Measurements from ENCODE around the gene COMMD10. TPM values are rescaled to one million over a fixed set of nuclear protein-coding genes. Genes with fewer than 3 reads are reported as not detected.
"Not testable (repeated sequence)": the region's sequence is repeated elsewhere in the genome, so short reads cannot be mapped to it uniquely, and the experiment has no call there.

Gene COMMD10
- total and polyA plus RNA-seq, 12 donors = 16.8 to 42.8 (median 35.4) TPM

GRCh38 chr5:116090302-116090701, 5.5 kb downstream of the COMMD10 start:
- Histone ChIP-seq H3K4me1 (peaks cover 0 to 56% (median 24%) of the 10 kb centered on the region in 9 donors), H3K27ac (peak overlapping the region; percentile 14 to 72 (median 62)), H3K36me3 (peaks cover 0 to 74% (median 34%) of the 10 kb centered on the region in 9 donors), H3K4me3 (no peak overlapping the region), H3K9me3 (no peaks in the 10 kb centered on the region), H3K27me3 (no peaks in the 10 kb centered on the region)
- ATAC-seq = peak; percentile 58 to 94 (median 90)
- WGBS, 2 donors = 57 to 71% methylated on average over 3 of the region's 3 CpGs
- TF ChIP-seq CTCF (IDR thresholded peaks at IDR 0.05) = no peak
- intact Hi-C loops (cut with DNase I) = no loop called here
- DNase-seq = no peak

GRCh38 chr5:116091416-116091815, 6.6 kb downstream of the COMMD10 start:
- H3K4me1 ChIP-seq = peaks cover 0 to 46% (median 16%) of the 10 kb centered on the region in 9 donors
- no peak overlapping the region for H3K4me3 ChIP-seq
- 1 to 88% methylated on average over 1 of the region's 1 CpG for WGBS, 2 donors
- intact Hi-C loops (cut with DNase I) = no loop called here
- no peaks in the 10 kb centered on the region for H3K27me3 ChIP-seq
- H3K9me3 ChIP-seq = no peaks in the 10 kb centered on the region
- ATAC-seq = no peak
- no peak for DNase-seq
- peaks cover 0 to 84% (median 39%) of the 10 kb centered on the region in 9 donors for H3K36me3 ChIP-seq
- no peak for TF ChIP-seq CTCF (IDR thresholded peaks at IDR 0.05)
- H3K27ac ChIP-seq = peak overlapping the region in 7 of 10 donors; percentile 6 to 72 (median 64)

GRCh38 chr5:116097301-116097700, 12.5 kb downstream of the COMMD10 start:
- intact Hi-C loops (cut with DNase I) = no loop called here

GRCh38 chr5:116098998-116099397, 14.2 kb downstream of the COMMD10 start:
- peaks cover 0 to 10% (median 0%) of the 10 kb centered on the region in 11 donors for H3K9me3 ChIP-seq
- H3K4me3 ChIP-seq = no peak overlapping the region
- no peak for TF ChIP-seq CTCF (IDR thresholded peaks at IDR 0.05)
- WGBS, 2 donors = 71 to 98% methylated on average over 2 of the region's 2 CpGs
- no peak overlapping the region for H3K27ac ChIP-seq
- DNase-seq (no peak), ATAC-seq (no peak)
- H3K36me3 ChIP-seq = peaks cover 0 to 93% (median 17%) of the 10 kb centered on the region in 9 donors
- no peaks in the 10 kb centered on the region for H3K4me1 ChIP-seq
- intact Hi-C loops (cut with DNase I) = no loop called here
- H3K27me3 ChIP-seq = no peaks in the 10 kb centered on the region

More at GRCh38 chr5:116097301-116097700, 12.5 kb downstream of the COMMD10 start:
- Histone ChIP-seq H3K4me3 (no peak overlapping the region), H3K36me3 (peaks cover 0 to 98% (median 34%) of the 10 kb centered on the region in 9 donors), H3K4me1 (no peaks in the 10 kb centered on the region), H3K9me3 (peaks cover 0 to 4% (median 0%) of the 10 kb centered on the region in 11 donors), H3K27me3 (no peaks in the 10 kb centered on the region), H3K27ac (no peak overlapping the region)
- no peak for TF ChIP-seq CTCF (IDR thresholded peaks at IDR 0.05)
- DNase-seq (no peak), ATAC-seq (no peak)
- 95% methylated on average over 4 of the region's 4 CpGs for WGBS, 2 donors

GRCh38 chr5:116104941-116105340, 20.1 kb downstream of the COMMD10 start:
- H3K4me3 ChIP-seq; intact Hi-C loops (cut with DNase I); DNase-seq; H3K27ac ChIP-seq; H3K27me3 ChIP-seq; ATAC-seq; H3K4me1 ChIP-seq: not testable (repeated sequence)
- H3K36me3 ChIP-seq = peaks cover 0 to 40% (median 3%) of the 10 kb centered on the region in 9 donors
- H3K9me3 ChIP-seq = peaks cover 0 to 21% (median 0%) of the 10 kb centered on the region in 11 donors
- 91 to 98% methylated on average over 2 of the region's 2 CpGs for WGBS, 2 donors
